ENCODE measurements around the gene ASPG.

DNA sequence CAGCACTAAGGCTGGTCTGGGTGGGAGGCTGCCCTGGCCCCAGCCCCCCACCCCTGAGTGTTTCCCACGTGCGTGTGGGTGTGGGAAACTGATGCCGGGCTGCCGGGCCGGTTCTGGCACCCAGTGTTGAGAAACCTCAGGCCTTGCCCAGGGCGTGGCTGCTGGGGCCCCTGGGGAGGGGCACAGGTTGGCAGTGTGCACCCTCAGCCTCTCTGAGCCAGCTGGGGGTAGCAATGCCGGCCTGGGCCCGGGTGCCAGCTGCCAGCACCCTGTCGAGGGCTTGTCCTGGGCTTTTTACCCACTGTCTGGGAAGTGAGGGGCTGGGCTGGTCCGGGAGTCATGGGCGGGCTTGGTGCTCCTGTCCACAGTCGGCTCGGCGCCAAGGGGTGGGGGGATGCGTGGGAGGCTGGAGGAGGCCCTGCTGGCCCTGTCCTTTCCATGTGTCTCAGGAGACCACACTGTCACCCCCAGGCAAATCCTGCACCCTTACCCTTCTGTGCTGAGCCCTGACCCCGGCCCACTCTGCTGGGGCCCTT is 15.7 kb downstream of the ASPG start:
- TF ChIP-seq GABPA (IDR thresholded peaks at IDR 0.05; ENCODE audit: low read depth), result no peak
- TF ChIP-seq, protein P1, sequence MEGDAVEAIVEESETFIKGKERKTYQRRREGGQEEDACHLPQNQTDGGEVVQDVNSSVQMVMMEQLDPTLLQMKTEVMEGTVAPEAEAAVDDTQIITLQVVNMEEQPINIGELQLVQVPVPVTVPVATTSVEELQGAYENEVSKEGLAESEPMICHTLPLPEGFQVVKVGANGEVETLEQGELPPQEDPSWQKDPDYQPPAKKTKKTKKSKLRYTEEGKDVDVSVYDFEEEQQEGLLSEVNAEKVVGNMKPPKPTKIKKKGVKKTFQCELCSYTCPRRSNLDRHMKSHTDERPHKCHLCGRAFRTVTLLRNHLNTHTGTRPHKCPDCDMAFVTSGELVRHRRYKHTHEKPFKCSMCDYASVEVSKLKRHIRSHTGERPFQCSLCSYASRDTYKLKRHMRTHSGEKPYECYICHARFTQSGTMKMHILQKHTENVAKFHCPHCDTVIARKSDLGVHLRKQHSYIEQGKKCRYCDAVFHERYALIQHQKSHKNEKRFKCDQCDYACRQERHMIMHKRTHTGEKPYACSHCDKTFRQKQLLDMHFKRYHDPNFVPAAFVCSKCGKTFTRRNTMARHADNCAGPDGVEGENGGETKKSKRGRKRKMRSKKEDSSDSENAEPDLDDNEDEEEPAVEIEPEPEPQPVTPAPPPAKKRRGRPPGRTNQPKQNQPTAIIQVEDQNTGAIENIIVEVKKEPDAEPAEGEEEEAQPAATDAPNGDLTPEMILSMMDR (IDR thresholded peaks at IDR 0.05; ENCODE audit: insufficient read depth, low read length), result no peak
